Measurements from ENCODE around the gene ZNF740. TPM values are rescaled to one million over a fixed set of nuclear protein-coding genes. Genes with fewer than 3 reads are reported as not detected.

The ZNF740 gene
- total RNA-seq, 1 experiment from 2014 or later, result 41.2 TPM

DNA sequence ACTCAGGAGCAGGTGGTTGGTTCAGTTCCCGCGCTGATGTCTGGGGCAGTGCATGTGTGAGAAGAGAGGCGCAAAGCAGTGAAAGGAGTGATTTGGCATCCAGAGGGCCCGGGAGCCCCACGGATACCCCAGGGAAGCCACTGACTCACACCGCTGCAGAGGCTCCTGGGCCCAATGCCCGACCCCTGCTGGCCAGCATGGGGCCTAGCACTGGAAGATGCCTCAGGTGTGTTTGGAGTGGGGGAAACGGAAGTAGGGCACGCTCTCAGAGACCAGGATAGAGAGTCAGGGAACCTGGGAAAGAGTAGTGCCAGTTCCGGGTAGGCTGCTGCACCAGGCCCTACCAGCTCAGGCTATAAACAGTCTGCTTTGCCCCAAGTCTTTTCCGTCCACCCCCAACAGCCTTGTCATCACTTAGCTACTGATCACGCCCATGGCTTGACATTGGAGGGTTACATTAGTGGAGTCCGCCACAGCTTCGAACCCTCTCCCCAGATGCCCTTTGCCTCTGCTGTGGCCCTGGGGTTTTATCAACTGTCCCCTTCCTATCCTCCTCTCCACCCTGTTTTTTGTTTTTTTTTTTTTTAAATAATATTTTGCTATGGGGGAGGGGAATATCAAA lies 9.7 kb downstream of the ZNF740 start:
- Histone ChIP-seq H2BK120ac (ENCODE audit: low read depth, low read length, poor library complexity, severe bottlenecking) (no peak overlapping the region), H3K79me2 (ENCODE audit: insufficient read depth, low read length) (no peaks in the 10 kb centered on the region), H3K4me2 (ENCODE audit: insufficient read depth, insufficient read length, low read length) (no peak overlapping the region), H2BK20ac (ENCODE audit: low read depth, low read length, poor library complexity, severe bottlenecking) (no peak overlapping the region), H3K79me1 (ENCODE audit: insufficient read depth, low read depth, low read length, poor library complexity, severe bottlenecking) (no peaks in the 10 kb centered on the region), H3K4me1 (ENCODE audit: insufficient read depth, low read length) (no peaks in the 10 kb centered on the region), H2BK15ac (ENCODE audit: low read depth, low read length) (no peak overlapping the region), H3T11ph (ENCODE audit: low read length) (no peak overlapping the region), H2BK5ac (ENCODE audit: insufficient read length, low read length) (no peak overlapping the region), H4K5ac (ENCODE audit: insufficient read length, low read depth, low read length) (no peak overlapping the region), H3K27ac (ENCODE audit: insufficient read length, low read depth, low read length) (no peak overlapping the region), H3K14ac (ENCODE audit: insufficient read depth, low read length) (no peak overlapping the region), H3K23ac (ENCODE audit: insufficient read length, low read depth, low read length) (no peak overlapping the region), H3K23me2 (ENCODE audit: insufficient read length, low read depth, low read length, poor library complexity, severe bottlenecking) (no peaks in the 10 kb centered on the region), H2AK5ac (ENCODE audit: insufficient read length, low read length) (no peak overlapping the region), H3K9ac (ENCODE audit: extremely low read depth, insufficient read length, low read length) (no peak overlapping the region), H3K27me3 (ENCODE audit: insufficient read depth, low read length) (peaks cover 9% of the 10 kb centered on the region; the same call in 1 of the 2 replicates), H3K56ac (ENCODE audit: insufficient read length, low read depth, low read length) (no peak overlapping the region), H2AFZ (ENCODE audit: low read length) (no peak overlapping the region), H4K20me1 (ENCODE audit: control insufficient read depth, insufficient read depth, insufficient read length) (no peaks in the 10 kb centered on the region), H2BK12ac (ENCODE audit: insufficient read length, low read depth, low read length) (no peak overlapping the region), H3K18ac (ENCODE audit: insufficient read length, low read depth, low read length) (no peak overlapping the region), H3K4ac (ENCODE audit: low read depth, low read length) (no peak overlapping the region), H4K8ac (replicated peaks; ENCODE audit: insufficient read length, low read depth, low read length) (no peak overlapping the region), H4K91ac (ENCODE audit: insufficient read length, low read depth, low read length) (no peak overlapping the region), H3K9me3 (ENCODE audit: control insufficient read depth, low read depth, low read length) (no peaks in the 10 kb centered on the region)
- H3K9me3 Mint-ChIP-seq, result no peaks in the 10 kb centered on the region
- no peak overlapping the region for H3K27ac Mint-ChIP-seq
- H3K4me3 Mint-ChIP-seq, result no peak overlapping the region
- no CpG with 5 or more reads among the region's 14 CpGs for WGBS (ENCODE audit: extremely low coverage, insufficient read length, low lambda C conversion rate)
- DNase-seq, result peak; percentile 89
- TF ChIP-seq, protein P1, sequence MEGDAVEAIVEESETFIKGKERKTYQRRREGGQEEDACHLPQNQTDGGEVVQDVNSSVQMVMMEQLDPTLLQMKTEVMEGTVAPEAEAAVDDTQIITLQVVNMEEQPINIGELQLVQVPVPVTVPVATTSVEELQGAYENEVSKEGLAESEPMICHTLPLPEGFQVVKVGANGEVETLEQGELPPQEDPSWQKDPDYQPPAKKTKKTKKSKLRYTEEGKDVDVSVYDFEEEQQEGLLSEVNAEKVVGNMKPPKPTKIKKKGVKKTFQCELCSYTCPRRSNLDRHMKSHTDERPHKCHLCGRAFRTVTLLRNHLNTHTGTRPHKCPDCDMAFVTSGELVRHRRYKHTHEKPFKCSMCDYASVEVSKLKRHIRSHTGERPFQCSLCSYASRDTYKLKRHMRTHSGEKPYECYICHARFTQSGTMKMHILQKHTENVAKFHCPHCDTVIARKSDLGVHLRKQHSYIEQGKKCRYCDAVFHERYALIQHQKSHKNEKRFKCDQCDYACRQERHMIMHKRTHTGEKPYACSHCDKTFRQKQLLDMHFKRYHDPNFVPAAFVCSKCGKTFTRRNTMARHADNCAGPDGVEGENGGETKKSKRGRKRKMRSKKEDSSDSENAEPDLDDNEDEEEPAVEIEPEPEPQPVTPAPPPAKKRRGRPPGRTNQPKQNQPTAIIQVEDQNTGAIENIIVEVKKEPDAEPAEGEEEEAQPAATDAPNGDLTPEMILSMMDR (conservative IDR thresholded peaks at IDR 0.05), result peak; percentile 92
- H3K27me3 Mint-ChIP-seq (ENCODE audit: low read depth), result peaks cover 45% of the 10 kb centered on the region
- H3K36me3 Mint-ChIP-seq (ENCODE audit: insufficient read depth in 1 of 3, low read depth in 3 of 3), result peaks cover 21 to 34% (median 26%) of the 10 kb centered on the region in 3 experiments; a peak in 6 of 7 replicates
- peaks cover 14 to 15% of the 10 kb centered on the region in 2 experiments for H3K4me1 Mint-ChIP-seq
